ENCODE measurements around the gene RTTN. TPM values are rescaled to one million over a fixed set of nuclear protein-coding genes. Genes with fewer than 3 reads are reported as not detected.

Gene RTTN
- total RNA-seq, 2 experiments from 2014 or later = 27.0 to 27.2 TPM

GRCh38 chr18:70195014-70195614, 10.4 kb downstream of the RTTN start:
- Mint-ChIP-seq H3K27me3 (no peaks in the 10 kb centered on the region), H3K9me3 (no peaks in the 10 kb centered on the region), H3K4me1 (ENCODE audit: low read depth) (peaks cover 36% of the 10 kb centered on the region), H3K27ac (peak overlapping the region; percentile 73), H3K36me3 (ENCODE audit: low read depth) (peaks cover 48% of the 10 kb centered on the region), H3K4me3 (no peak overlapping the region)
- POLR2A ChIA-PET = interaction anchor here (0.6 to 1.8 kb wide), 2 partner anchors 10 to 323 kb away, joined by 3 to 9 read pairs; partner anchors contain the start of gene RTTN
- no peak for DNase-seq
- CTCF ChIA-PET = interaction anchor here (0.6 to 4.4 kb wide), 24 partner anchors 8 to 1506 kb away, joined by 3 to 40 read pairs (median 4); partner anchors contain the start of gene RTTN
- ATAC-seq = no peak
- TF ChIP-seq, protein P1, sequence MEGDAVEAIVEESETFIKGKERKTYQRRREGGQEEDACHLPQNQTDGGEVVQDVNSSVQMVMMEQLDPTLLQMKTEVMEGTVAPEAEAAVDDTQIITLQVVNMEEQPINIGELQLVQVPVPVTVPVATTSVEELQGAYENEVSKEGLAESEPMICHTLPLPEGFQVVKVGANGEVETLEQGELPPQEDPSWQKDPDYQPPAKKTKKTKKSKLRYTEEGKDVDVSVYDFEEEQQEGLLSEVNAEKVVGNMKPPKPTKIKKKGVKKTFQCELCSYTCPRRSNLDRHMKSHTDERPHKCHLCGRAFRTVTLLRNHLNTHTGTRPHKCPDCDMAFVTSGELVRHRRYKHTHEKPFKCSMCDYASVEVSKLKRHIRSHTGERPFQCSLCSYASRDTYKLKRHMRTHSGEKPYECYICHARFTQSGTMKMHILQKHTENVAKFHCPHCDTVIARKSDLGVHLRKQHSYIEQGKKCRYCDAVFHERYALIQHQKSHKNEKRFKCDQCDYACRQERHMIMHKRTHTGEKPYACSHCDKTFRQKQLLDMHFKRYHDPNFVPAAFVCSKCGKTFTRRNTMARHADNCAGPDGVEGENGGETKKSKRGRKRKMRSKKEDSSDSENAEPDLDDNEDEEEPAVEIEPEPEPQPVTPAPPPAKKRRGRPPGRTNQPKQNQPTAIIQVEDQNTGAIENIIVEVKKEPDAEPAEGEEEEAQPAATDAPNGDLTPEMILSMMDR (IDR thresholded peaks at IDR 0.05) = no peak
- intact Hi-C loops (cut with micrococcal nuclease) = loop anchor here (5.0 to 10.0 kb wide), 2 partner anchors 100 to 237 kb away; no protein-coding TSS in a partner anchor

DNA sequence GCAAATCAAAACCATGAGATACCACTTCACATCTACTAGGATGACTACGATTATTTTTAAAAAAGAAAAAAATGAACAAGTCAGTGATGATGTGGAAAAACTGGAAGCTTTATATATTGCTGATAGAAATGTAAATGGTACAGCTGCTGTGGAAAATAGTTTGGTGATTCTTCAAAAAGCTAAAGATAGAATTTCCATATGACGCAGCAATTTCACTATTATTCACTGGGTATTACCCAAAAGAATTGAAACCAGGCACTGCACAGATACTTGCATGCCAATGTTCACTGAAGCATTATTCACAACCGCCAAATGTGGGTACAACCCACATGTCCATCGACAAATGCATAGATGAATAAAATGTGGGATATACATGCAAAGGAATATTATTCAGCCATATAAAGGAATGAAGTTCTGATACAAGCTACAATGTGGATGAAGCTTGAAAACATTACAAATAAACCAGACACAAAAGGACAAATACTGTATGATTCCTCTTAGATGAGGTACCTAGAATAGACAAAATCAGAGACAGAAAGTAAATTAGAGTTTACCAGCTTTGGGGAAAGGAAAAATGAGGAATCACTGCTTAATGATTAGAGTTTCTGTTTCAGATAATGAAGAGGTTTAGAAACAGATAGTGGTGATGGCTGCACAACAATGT, 11.1 kb downstream of the RTTN start:
- H3K27ac Mint-ChIP-seq = peak overlapping the region; percentile 47
- ChIA-PET POLR2A (interaction anchor here (1.8 kb wide), 1 partner anchor 11 kb away, joined by 9 read pairs; the partner anchor contains the start of gene RTTN), CTCF (interaction anchor here (0.8 to 4.4 kb wide), 8 partner anchors 9 to 260 kb away, joined by 3 to 40 read pairs (median 16); no protein-coding TSS in a partner anchor)
- no peaks in the 10 kb centered on the region for H3K9me3 Mint-ChIP-seq
- H3K4me3 Mint-ChIP-seq = no peak overlapping the region
- intact Hi-C loops (cut with micrococcal nuclease) = loop anchor here (5.0 to 10.0 kb wide), 2 partner anchors 100 to 258 kb away; no protein-coding TSS in a partner anchor
- DNase-seq (peak; percentile 15), ATAC-seq (peak; percentile 64)
- no peaks in the 10 kb centered on the region for H3K27me3 Mint-ChIP-seq
- peaks cover 50% of the 10 kb centered on the region for H3K36me3 Mint-ChIP-seq (ENCODE audit: low read depth)
- H3K4me1 Mint-ChIP-seq (ENCODE audit: low read depth) = peaks cover 36% of the 10 kb centered on the region
- TF ChIP-seq, protein P1 (IDR thresholded peaks at IDR 0.05) = no peak

DNA sequence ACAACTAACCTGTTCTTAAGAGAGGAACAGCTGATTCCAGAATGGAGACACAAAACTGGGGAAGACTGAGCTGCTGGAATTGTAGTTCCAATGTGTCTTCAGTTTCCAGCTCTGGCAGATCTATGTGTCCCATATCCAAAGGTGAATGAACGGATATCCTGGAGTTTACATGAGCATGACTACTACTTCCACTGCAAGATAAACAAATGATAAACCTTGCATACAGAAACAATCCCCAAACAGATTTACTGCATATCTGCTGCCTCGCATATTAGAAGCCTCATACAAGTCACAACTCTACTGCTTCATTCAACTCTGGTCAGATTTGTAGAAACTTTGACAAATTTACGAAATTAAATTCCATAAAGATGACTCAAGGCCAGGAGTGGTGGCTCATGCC, 15.0 kb downstream of the RTTN start:
- POLR2A ChIA-PET = no interaction called here
- intact Hi-C loops (cut with micrococcal nuclease) = loop anchor here (5.0 to 10.0 kb wide), 2 partner anchors 104 to 262 kb away; no protein-coding TSS in a partner anchor
- Mint-ChIP-seq H3K27ac (no peak overlapping the region), H3K9me3 (no peaks in the 10 kb centered on the region), H3K27me3 (no peaks in the 10 kb centered on the region), H3K36me3 (ENCODE audit: low read depth) (peaks cover 51% of the 10 kb centered on the region), H3K4me3 (no peak overlapping the region), H3K4me1 (ENCODE audit: low read depth) (peaks cover 20% of the 10 kb centered on the region)
- CTCF ChIA-PET = no interaction called here
- TF ChIP-seq, protein P1 (IDR thresholded peaks at IDR 0.05) = no peak
- DNase-seq (no peak), ATAC-seq (no peak)

GRCh38 chr18:70188113-70188512, 17.4 kb downstream of the RTTN start:
- DNase-seq (no peak), ATAC-seq (no peak)
- H3K36me3 Mint-ChIP-seq (ENCODE audit: low read depth) = peaks cover 46% of the 10 kb centered on the region
- H3K9me3 Mint-ChIP-seq = no peaks in the 10 kb centered on the region
- TF ChIP-seq, protein P1 (IDR thresholded peaks at IDR 0.05) = no peak
- peaks cover 9% of the 10 kb centered on the region for H3K4me1 Mint-ChIP-seq (ENCODE audit: low read depth)
- CTCF ChIA-PET = interaction anchor here (1.5 to 2.1 kb wide), 2 partner anchors 7 to 36 kb away, joined by 3 to 12 read pairs; no protein-coding TSS in a partner anchor
- POLR2A ChIA-PET = no interaction called here
- no peaks in the 10 kb centered on the region for H3K27me3 Mint-ChIP-seq
- H3K4me3 Mint-ChIP-seq = no peak overlapping the region
- H3K27ac Mint-ChIP-seq = no peak overlapping the region
- intact Hi-C loops (cut with micrococcal nuclease) = no loop called here

- no peak for ATAC-seq
- Mint-ChIP-seq H3K27me3 (no peaks in the 10 kb centered on the region), H3K4me3 (no peak overlapping the region), H3K4me1 (ENCODE audit: low read depth) (peaks cover 12% of the 10 kb centered on the region), H3K36me3 (ENCODE audit: low read depth) (peaks cover 38% of the 10 kb centered on the region), H3K9me3 (no peaks in the 10 kb centered on the region), H3K27ac (no peak overlapping the region)
- ChIA-PET CTCF (interaction anchor here (1.5 to 3.3 kb wide), 2 partner anchors 12 to 16 kb away, joined by 3 to 20 read pairs; no protein-coding TSS in a partner anchor), POLR2A (no interaction called here)
- TF ChIP-seq, protein P1 (IDR thresholded peaks at IDR 0.05) = no peak
- no peak for DNase-seq
- intact Hi-C loops (cut with micrococcal nuclease) = no loop called here
Observed at GRCh38 chr18:70183441-70183840, 22.0 kb downstream of the RTTN start.

All from activated CD8-positive, alpha-beta T cell treated with anti-CD3 and anti-CD28 coated beads for 36 hours (primary cell).